Activated naive CD4-positive, alpha-beta T cell treated with anti-CD3 and anti-CD28 coated beads, Interleukin-2, amount 50 U/mL, for 16 hours (primary cell): ENCODE results near the gene PRLR.
"Not testable (repeated sequence)": the region's sequence is repeated elsewhere in the genome, so short reads cannot be mapped to it uniquely, and the experiment has no call there.

ENCODE experiments used
- DNase-seq: peaks from one replicate; pipeline ENCODE4 v3.0.0-alpha.2; 2020

Gene PRLR

GRCh38 chr5:35067985-35068384 lies 162.3 kb downstream of the PRLR start:
- no peak for DNase-seq

- no peak for DNase-seq
Observed at GRCh38 chr5:35066260-35066795, 164.0 kb downstream of the PRLR start.

GRCh38 chr5:35063414-35063813 lies 166.9 kb downstream of the PRLR start:
- no peak for DNase-seq

GRCh38 chr5:35061211-35061770 lies 169.0 kb downstream of the PRLR start:
- DNase-seq: no peak

- DNase-seq: no peak
Observed at GRCh38 chr5:35060236-35060635, 170.1 kb downstream of the PRLR start.

GRCh38 chr5:35059251-35059650 lies 171.0 kb downstream of the PRLR start:
- no peak for DNase-seq

GRCh38 chr5:35058374-35058788 lies 171.9 kb downstream of the PRLR start:
- DNase-seq: no peak

- DNase-seq: no peak
Observed at GRCh38 chr5:35056686-35057085, 173.6 kb downstream of the PRLR start.

GRCh38 chr5:35052838-35053237 lies 177.4 kb downstream of the PRLR start:
- DNase-seq: no peak

GRCh38 chr5:35050541-35051126 lies 179.7 kb downstream of the PRLR start:
- no peak for DNase-seq

GRCh38 chr5:35048910-35049309 lies 181.4 kb downstream of the PRLR start:
- no peak for DNase-seq

- no peak for DNase-seq
Observed at GRCh38 chr5:35047785-35048404, 182.4 kb downstream of the PRLR start, which contains the start of gene AGXT2. AGXT2 (minus strand) TSS chr5:35047949; CDS start chr5:35047892, 57 bp downstream.

- DNase-seq: no peak
Observed at GRCh38 chr5:35046774-35047173, 183.5 kb downstream of the PRLR start.

- DNase-seq: no peak
Observed at GRCh38 chr5:35045280-35045679, 185.0 kb downstream of the PRLR start.

- DNase-seq: no peak
Observed at GRCh38 chr5:35044649-35045048, 185.6 kb downstream of the PRLR start.

- DNase-seq: no peak
Observed at GRCh38 chr5:35042781-35043180, 187.5 kb downstream of the PRLR start.

- no peak for DNase-seq
Observed at GRCh38 chr5:35041261-35041660, 189.0 kb downstream of the PRLR start.

- no peak for DNase-seq
Observed at GRCh38 chr5:35038891-35039290, 191.4 kb downstream of the PRLR start.

GRCh38 chr5:35036536-35036935 lies 193.8 kb downstream of the PRLR start:
- DNase-seq: no peak

GRCh38 chr5:35035929-35036328 lies 194.4 kb downstream of the PRLR start:
- DNase-seq: not testable (repeated sequence)

- DNase-seq: no peak
Observed at GRCh38 chr5:35035271-35035670, 195.0 kb downstream of the PRLR start.

- no peak for DNase-seq
Observed at GRCh38 chr5:35032356-35032755, 197.9 kb downstream of the PRLR start.

GRCh38 chr5:35031276-35031675 lies 199.0 kb downstream of the PRLR start:
- no peak for DNase-seq

- no peak for DNase-seq
Observed at GRCh38 chr5:35030426-35031100, 199.7 kb downstream of the PRLR start.
